DLD1 (cell line): ENCODE measurements around the gene DHX9.
"Not testable (repeated sequence)": the region's sequence is repeated elsewhere in the genome, so short reads cannot be mapped to it uniquely, and the experiment has no call there.

Experiments used
- in situ Hi-C: cut with HindIII; loops from 2 replicates; pipeline ENCODE4 v1.10.0; 2017; ENCODE audit warnings: low sequenced_read_pairs

The DHX9 gene

DNA sequence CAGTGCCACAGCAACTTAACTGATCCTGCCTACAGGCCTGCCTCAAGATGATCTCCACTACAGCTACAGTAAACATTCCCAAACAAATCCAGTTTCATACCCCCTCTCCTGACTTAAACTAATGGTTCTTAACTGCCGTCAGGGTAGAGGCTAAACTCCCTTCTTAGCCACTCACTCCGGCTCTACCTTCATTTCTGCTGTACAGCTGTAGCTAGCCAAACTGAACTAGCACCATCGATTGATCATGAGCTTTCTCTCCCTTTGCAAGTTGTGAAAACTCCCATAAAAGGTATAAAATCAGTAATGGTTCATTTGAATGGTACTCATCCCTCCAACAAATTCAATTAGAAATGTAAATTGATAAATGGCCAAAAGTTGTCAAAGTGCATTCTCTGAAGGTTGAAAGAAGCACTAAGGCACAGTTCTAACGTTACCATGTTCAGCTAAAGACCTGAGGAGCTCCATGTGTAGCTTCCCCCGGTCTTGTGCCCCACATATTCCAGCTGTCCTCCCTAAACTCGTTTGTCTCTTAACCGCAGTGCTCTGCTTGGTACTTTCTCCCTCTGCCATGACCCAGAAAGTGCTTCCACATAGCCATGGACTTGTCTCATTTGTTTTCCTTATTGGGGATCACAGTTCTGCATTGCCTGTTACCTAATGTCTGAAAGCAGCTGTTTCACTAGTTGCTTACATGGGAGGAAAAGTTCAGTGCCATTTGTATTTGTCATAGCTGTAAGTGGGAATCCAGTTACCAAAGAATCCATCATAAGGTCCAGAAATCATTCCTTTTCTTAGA is 49.8 kb downstream of the DHX9 start:
- in situ Hi-C loops: no loop called here

DNA sequence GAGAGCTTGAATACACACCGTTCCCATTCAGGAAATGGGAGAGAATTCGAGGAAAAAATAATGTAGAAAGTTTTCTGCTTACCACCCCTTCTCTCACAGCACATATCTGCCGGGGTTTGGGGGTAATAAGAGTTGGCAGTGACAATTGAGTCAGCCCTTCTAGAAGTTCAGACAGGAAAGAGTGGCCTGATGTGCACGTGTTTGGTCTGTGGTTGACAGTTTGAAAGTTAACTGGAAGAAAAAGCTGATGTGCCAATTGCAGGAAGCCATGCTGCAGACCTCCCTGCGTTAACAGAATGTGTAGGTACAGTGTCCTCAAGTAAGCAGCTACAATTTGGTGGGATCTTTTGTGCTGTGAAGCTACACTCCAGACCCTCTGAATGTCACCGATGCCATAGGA is 50.9 kb downstream of the DHX9 start:
- in situ Hi-C loops: no loop called here

GRCh38 chr1:182890927-182891610 is 51.9 kb downstream of the DHX9 start:
- in situ Hi-C loops: no loop called here

- in situ Hi-C loops: no loop called here
These were observed 58.5 kb downstream of the DHX9 start for GRCh38 chr1:182897696-182898095.

DNA sequence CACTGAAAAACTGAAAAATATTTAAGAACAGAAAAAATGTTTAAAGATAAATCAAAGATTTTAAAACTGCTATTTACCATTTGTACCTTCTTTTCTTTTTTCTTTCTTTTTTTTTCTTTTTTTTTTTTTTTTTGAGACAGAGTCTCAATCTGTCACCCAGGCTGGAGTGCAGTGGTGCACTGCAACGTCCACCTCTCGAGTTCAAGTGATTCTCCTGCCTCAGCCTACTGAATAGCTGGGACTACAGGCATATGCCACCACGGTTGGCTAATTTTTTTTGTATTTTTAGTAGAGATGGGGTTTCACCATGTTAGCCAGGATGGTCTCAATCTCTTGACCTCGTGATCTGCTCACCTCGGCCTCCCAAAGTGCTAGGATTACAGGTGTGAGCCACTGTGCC is 62.8 kb downstream of the DHX9 start:
- in situ Hi-C loops: not testable (repeated sequence)

- in situ Hi-C loops: no loop called here
These were observed 66.2 kb downstream of the DHX9 start for GRCh38 chr1:182905321-182905720.

DNA sequence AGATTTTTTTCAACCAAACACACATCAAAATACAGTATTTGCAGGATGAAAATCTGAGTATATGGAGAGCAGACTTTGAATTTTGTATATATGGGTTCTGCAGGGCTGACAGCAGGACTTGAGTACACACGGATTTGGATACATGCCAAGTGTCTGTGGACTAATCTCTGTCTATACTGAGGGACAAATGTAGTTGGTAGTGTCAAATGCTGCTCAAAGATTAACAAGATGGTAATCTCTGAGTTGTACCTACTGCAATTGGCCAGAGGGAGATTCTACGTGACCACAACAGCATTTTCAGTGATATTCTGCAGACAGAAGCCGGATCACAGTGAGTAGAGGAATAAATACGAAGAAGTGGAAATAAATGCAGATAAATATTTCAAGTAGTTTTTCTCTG is 70.4 kb downstream of the DHX9 start:
- in situ Hi-C loops: no loop called here

GRCh38 chr1:182910143-182910542 is 71.0 kb downstream of the DHX9 start:
- in situ Hi-C loops: no loop called here

GRCh38 chr1:182913401-182913800 is 74.3 kb downstream of the DHX9 start:
- in situ Hi-C loops: no loop called here

DNA sequence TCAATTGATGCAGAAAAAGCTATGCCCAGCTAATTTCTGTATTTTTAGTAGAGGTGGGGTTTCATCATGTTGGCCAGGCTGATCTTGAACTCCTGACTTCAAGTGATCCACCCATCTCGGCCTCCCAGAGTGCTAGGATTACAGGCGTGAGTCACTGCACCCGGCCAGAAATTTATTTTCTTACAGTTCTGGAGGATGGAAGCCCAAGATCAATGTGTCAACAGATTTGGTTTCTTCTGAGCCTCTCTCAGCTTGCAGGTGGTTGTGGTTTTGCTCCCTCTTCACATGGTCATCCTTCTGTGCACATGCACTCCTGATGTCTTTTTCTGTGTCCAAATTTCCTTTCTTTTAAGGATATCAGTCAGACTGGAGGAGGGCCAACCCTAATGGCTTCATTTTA is 78.2 kb downstream of the DHX9 start:
- in situ Hi-C loops: no loop called here

DNA sequence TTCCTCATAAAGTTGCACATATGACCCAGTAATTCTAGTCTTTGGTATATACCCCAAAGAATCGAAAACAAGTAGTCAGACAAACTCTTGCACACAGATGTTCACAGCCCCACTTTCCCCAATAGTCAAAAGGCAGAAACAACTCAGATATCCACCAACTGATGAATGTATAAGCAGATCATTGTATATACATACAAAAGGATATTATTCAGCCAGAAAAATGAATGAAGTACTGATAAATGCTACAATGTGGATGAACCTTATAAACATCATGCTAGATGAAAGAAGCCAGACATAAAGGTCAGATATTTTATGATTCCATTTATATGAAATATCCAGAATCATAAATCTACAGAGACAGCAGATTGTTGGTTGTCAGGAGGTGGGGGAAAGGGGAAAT is 86.5 kb downstream of the DHX9 start:
- in situ Hi-C loops: no loop called here

GRCh38 chr1:182927693-182928433 is 88.7 kb downstream of the DHX9 start:
- in situ Hi-C loops: no loop called here

- in situ Hi-C loops: no loop called here
These were observed 91.8 kb downstream of the DHX9 start for GRCh38 chr1:182930985-182931384.

DNA sequence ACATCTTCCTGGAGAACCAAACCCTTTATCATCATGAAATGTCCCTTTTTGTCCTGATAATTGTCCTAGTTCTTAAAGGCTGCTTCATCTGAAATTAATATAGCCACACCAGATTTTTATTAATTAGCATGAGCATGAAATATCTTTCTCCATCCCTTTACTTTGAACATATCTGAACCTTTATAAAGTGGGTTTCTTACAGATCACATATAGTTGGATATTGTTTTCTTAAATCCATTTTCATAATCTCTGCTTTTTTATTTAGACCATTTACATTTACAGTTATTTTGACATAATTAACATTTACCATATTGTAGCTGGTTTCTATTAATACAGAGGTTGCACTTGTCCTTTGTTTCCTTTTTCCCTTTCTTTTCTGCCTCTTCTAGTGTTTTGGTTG is 96.6 kb downstream of the DHX9 start:
- in situ Hi-C loops: no loop called here
